K562 (cell line): ENCODE data around the gene TMEM39A. TPM values are rescaled to one million over a fixed set of nuclear protein-coding genes. Genes with fewer than 3 reads are reported as not detected.
A peak's percentile ranks its signal among the peaks of the same experiment; 100 is the strongest.

ENCODE experiments used
- CBFA2T3 ChIP-seq: fragments of 450-650 bp; IDR thresholded peaks from 2 replicates; pipeline ENCODE4 v1.6.1; 2017
- CC2D1A ChIP-seq: fragments of 450-650 bp; IDR thresholded peaks from 2 replicates; pipeline ENCODE4 v1.6.1; 2017; ENCODE audit warnings: mild to moderate bottlenecking
- CTBP1 ChIP-seq: fragments of 450-650 bp; IDR thresholded peaks from 2 replicates; pipeline ENCODE4 v1.6.1; 2016; ENCODE audit warnings: borderline replicate concordance
- CXXC5 ChIP-seq: fragments of 250-450 bp; sonication (Bioruptor Pico); IDR thresholded peaks from 2 replicates; pipeline ENCODE4 v1.8.0; 2022; ENCODE audit warnings: inconsistent platforms, mild to moderate bottlenecking, moderate library complexity
- DACH1 ChIP-seq: fragments of 450-650 bp; IDR thresholded peaks from 2 replicates; pipeline ENCODE4 v1.6.1; 2018; ENCODE audit not compliant: partially characterized antibody
- E2F1 ChIP-seq: sonication (generic); formaldehyde crosslinking; IDR thresholded peaks from 2 replicates; pipeline ENCODE4 v1.8.1; 2023; ENCODE audit warnings: mild to moderate bottlenecking, missing genetic modification reagents, moderate library complexity
- GATAD2A ChIP-seq: fragments of 450-650 bp; IDR thresholded peaks from 2 replicates; pipeline ENCODE4 v1.6.1; 2017
- HEY1 ChIP-seq: fragments of 250-450 bp; sonication (Bioruptor Pico); IDR thresholded peaks from 2 replicates; pipeline ENCODE4 v1.5.0; 2020; ENCODE audit warnings: mild to moderate bottlenecking, moderate library complexity, borderline replicate concordance
- IFI16 ChIP-seq: fragments of 250-450 bp; sonication (Bioruptor Pico); IDR thresholded peaks from 2 replicates; pipeline ENCODE4 v2.1.2; 2022; ENCODE audit warnings: mild to moderate bottlenecking, inconsistent platforms
- L3MBTL2 ChIP-seq: fragments of 450-650 bp; IDR thresholded peaks from 2 replicates; pipeline ENCODE4 v1.6.1; 2016; ENCODE audit warnings: mild to moderate bottlenecking, moderate library complexity
- MCM3 ChIP-seq: fragments of 450-650 bp; IDR thresholded peaks from 2 replicates; pipeline ENCODE4 v1.6.1; 2016
- POLR2G ChIP-seq: fragments of 200-400 bp; formaldehyde crosslinking; IDR thresholded peaks from 2 replicates; pipeline ENCODE4 v1.6.1; 2017; ENCODE audit warnings: low read depth, mild to moderate bottlenecking, antibody characterized with exemption, low read length, moderate library complexity
- POU5F1 ChIP-seq: fragments of 150-350 bp; IDR thresholded peaks from 2 replicates; pipeline ENCODE4 v1.6.1; 2014; ENCODE audit warnings: borderline replicate concordance, low read length, low read depth, mild to moderate bottlenecking; ENCODE audit not compliant: partially characterized antibody
- RBM25 ChIP-seq: fragments of 200-400 bp; formaldehyde crosslinking; IDR thresholded peaks from 2 replicates; pipeline ENCODE4 v1.6.1; 2018; ENCODE audit warnings: low read length, low read depth, moderate library complexity; ENCODE audit not compliant: severe bottlenecking
- RCOR1 ChIP-seq, 2 experiments: IDR thresholded peaks; 2 replicates each; pipeline ENCODE4 v1.6.1; 2012; ENCODE audit warnings: low read depth in 2 of 2, low read length in 2 of 2, borderline replicate concordance in 1 of 2, improper control_type of control experiment in 1 of 2
- SMAD1 ChIP-seq: fragments of 150-350 bp; IDR thresholded peaks from 2 replicates; pipeline ENCODE4 v1.6.1; 2014; ENCODE audit warnings: low read length, low read depth; ENCODE audit not compliant: partially characterized antibody
- SMARCE1 ChIP-seq: fragments of 450-650 bp; IDR thresholded peaks from 2 replicates; pipeline ENCODE4 v1.7.1; 2016; ENCODE audit warnings: mild to moderate bottlenecking
- ZBTB34 ChIP-seq: fragments of 250-450 bp; sonication (Bioruptor Pico); IDR thresholded peaks from 2 replicates; pipeline ENCODE4 v1.8.0; 2021; ENCODE audit warnings: mild to moderate bottlenecking, moderate library complexity
- ZNF121 ChIP-seq: sonication (generic); formaldehyde crosslinking; conservative IDR thresholded peaks from 2 replicates; pipeline ENCODE4 v1.8.0; 2022; ENCODE audit warnings: missing genetic modification reagents
- ZNF146 ChIP-seq: IDR thresholded peaks from one replicate; pipeline ENCODE4 v1.6.1; 2018; ENCODE audit warnings: missing compliant biosample characterization; ENCODE audit not compliant: unreplicated experiment
- ZNF551 ChIP-seq: fragments of 250-450 bp; sonication (Bioruptor Pico); IDR thresholded peaks from 2 replicates; pipeline ENCODE4 v1.5.0; 2021; ENCODE audit warnings: mild to moderate bottlenecking, moderate library complexity
- ZNF79 ChIP-seq: fragments of 250-450 bp; sonication (Bioruptor Pico); IDR thresholded peaks from 2 replicates; pipeline ENCODE4 v1.4.0; 2020; ENCODE audit warnings: low read depth, mild to moderate bottlenecking, moderate library complexity
- polyA plus RNA-seq, 8 experiments: library from polyadenylated mRNA; depleted of rRNA in 4 of 8; stranded (reverse) in 5 of 8; unstranded in 3 of 8; fragments of >200 nt; fragmentation: Nextera tagmentation in 2 of 8; fragmentation: Illumina TruSeq in 1 of 8; extraction: Ambion mirVana in 2 of 8; extraction: Trizol in 1 of 8; gene quantifications; 2 replicates each; pipeline versions ENCODE4 v1.2.1 to v1.2.3, GENCODE V29; 2011 to 2014; ENCODE audit warnings: inconsistent platforms in 1 of 8, missing spikeins in 1 of 8
- total RNA-seq, 7 experiments: library from RNA; depleted of rRNA in 6 of 7; stranded (reverse); fragments of >200 nt in 6 of 7; fragmentation: Illumina TruSeq in 2 of 7; extraction: Trizol in 2 of 7; gene quantifications; 2 replicates each; pipeline versions ENCODE4 v1.2.1 to v1.2.3, GENCODE V29; 2011 to 2021; ENCODE audit warnings: low replicate concordance in 1 of 7

The TMEM39A gene
- total and polyA plus RNA-seq, 9 of the 15 experiments (the other 6 are each of a cell fraction or from before 2014, with no cell fraction given), result 12.0 to 41.5 (median 15.4) TPM

GRCh38 chr3:119417771-119418512 lies 45.5 kb downstream of the TMEM39A start (continued):
- TF ChIP-seq RCOR1 (IDR thresholded peaks at IDR 0.05; ENCODE audit: borderline replicate concordance in 1 of 2, low read depth in 2 of 2, low read length in 2 of 2) (peak in 1 of 2 experiments; percentile 80; a peak in 1 of 4 replicates), SMARCE1 (peak; percentile 66; the same call in 1 of the 2 replicates), HEY1 (CRISPR knock-in tag) (no peak), E2F1 (no peak), CC2D1A (0 out of 2 replicates have a peak, but pooled peaks have one; percentile 58), ZNF146 (CRISPR knock-in tag) (no peak), SMAD1 (no peak), MCM3 (no peak), RBM25 (no peak), ZNF551 (CRISPR knock-in tag) (no peak), CTBP1 (peak; percentile 64; the same call in 1 of the 2 replicates), CBFA2T3 (peak; percentile 92), ZBTB34 (CRISPR knock-in tag) (no peak), ZNF121 (CRISPR knock-in tag) (no peak), POLR2G (no peak), L3MBTL2 (peak; percentile 86), DACH1 (no peak), ZNF79 (CRISPR knock-in tag) (no peak), GATAD2A (no peak), IFI16 (CRISPR knock-in tag) (no peak), POU5F1 (no peak), CXXC5 (peak; percentile 49; the same call in 1 of the 2 replicates)
